Neural progenitor cell (in vitro differentiated cells): Measurements from ENCODE around the gene PALM2AKAP2.

Experiments used
- EZH2phosphoT487 ChIP-seq: fragments of 200-600 bp; sonication (generic); IDR thresholded peaks from 2 replicates; pipeline ENCODE4 v1.6.1; 2017; ENCODE audit warnings: antibody characterized with exemption
- TF ChIP-seq, protein P1 (sequence below): fragments of 200-600 bp; sonication (generic); IDR thresholded peaks from 2 replicates; pipeline ENCODE4 v1.5.1; 2017; ENCODE audit warnings: antibody characterized with exemption, mild to moderate bottlenecking

DNA sequence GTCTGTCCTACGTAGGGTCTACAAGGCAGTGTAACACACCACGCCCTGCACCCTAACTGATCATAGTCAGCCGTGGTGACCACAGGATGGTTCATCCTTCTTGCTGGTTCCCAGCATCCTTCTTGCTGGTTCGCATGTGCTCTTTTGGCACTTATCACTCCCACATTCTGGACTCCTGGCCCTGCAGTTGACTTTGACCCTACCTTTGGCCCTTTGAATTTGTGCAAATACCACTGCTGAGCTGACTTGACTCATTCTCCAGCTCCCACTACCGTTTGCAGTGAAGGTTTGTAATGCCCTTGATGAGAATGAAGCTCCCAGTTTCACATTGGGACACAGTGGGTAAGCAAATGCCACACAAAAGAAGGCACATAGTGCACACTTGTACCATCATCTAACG lies 33.8 kb downstream of the PALM2AKAP2 start:
- TF ChIP-seq, protein P1, sequence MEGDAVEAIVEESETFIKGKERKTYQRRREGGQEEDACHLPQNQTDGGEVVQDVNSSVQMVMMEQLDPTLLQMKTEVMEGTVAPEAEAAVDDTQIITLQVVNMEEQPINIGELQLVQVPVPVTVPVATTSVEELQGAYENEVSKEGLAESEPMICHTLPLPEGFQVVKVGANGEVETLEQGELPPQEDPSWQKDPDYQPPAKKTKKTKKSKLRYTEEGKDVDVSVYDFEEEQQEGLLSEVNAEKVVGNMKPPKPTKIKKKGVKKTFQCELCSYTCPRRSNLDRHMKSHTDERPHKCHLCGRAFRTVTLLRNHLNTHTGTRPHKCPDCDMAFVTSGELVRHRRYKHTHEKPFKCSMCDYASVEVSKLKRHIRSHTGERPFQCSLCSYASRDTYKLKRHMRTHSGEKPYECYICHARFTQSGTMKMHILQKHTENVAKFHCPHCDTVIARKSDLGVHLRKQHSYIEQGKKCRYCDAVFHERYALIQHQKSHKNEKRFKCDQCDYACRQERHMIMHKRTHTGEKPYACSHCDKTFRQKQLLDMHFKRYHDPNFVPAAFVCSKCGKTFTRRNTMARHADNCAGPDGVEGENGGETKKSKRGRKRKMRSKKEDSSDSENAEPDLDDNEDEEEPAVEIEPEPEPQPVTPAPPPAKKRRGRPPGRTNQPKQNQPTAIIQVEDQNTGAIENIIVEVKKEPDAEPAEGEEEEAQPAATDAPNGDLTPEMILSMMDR, result no peak
- no peak for TF ChIP-seq EZH2phosphoT487
